Neural progenitor cell (in vitro differentiated cells): ENCODE results near the gene LHFPL2. TPM values are rescaled to one million over a fixed set of nuclear protein-coding genes. Genes with fewer than 3 reads are reported as not detected.
"Not testable (repeated sequence)": the region's sequence is repeated elsewhere in the genome, so short reads cannot be mapped to it uniquely, and the experiment has no call there.

ENCODE experiments used
- DNase-seq: peaks from one replicate; pipeline ENCODE4 v3.0.0-alpha.2; 2016; ENCODE audit warnings: low spot score
- H2AFZ ChIP-seq: fragments of 200-600 bp; sonication (generic); replicated peaks from 2 replicates; pipeline ENCODE4 v1.6.1; 2016; ENCODE audit warnings: antibody characterized with exemption
- H3F3A ChIP-seq: fragments of 200-600 bp; sonication (generic); 2 replicates; pipeline ENCODE4 v1.6.1; 2016; ENCODE audit warnings: antibody characterized with exemption, low read depth
- H3K27ac ChIP-seq: fragments of 200-600 bp; sonication (generic); 2 replicates; pipeline ENCODE4 v1.5.1; 2016; ENCODE audit warnings: mild to moderate bottlenecking
- H3K27me3 ChIP-seq: fragments of 200-600 bp; sonication (generic); 2 replicates; pipeline ENCODE4 v1.6.1; 2016; ENCODE audit warnings: mild to moderate bottlenecking, moderate library complexity
- H3K36me3 ChIP-seq: fragments of 200-600 bp; sonication (generic); 2 replicates; pipeline ENCODE4 v1.5.1; 2016
- H3K4me1 ChIP-seq: fragments of 200-600 bp; sonication (generic); 2 replicates; pipeline ENCODE4 v1.6.1; 2016; ENCODE audit warnings: mixed run types
- H3K4me2 ChIP-seq: fragments of 200-600 bp; sonication (generic); 2 replicates; pipeline ENCODE4 v1.6.1; 2016
- H3K4me3 ChIP-seq: fragments of 200-600 bp; sonication (generic); 2 replicates; pipeline ENCODE4 v1.5.1; 2016
- H3K79me2 ChIP-seq: fragments of 200-600 bp; sonication (generic); 2 replicates; pipeline ENCODE4 v1.6.1; 2016; ENCODE audit warnings: low read depth
- H3K9ac ChIP-seq: fragments of 200-600 bp; sonication (generic); 2 replicates; pipeline ENCODE4 v1.6.1; 2016
- H3K9me3 ChIP-seq: fragments of 200-600 bp; sonication (generic); 2 replicates; pipeline ENCODE4 v1.5.1; 2016; ENCODE audit warnings: low read depth
- H4K20me1 ChIP-seq: fragments of 200-600 bp; sonication (generic); 2 replicates; pipeline ENCODE4 v1.6.1; 2016; ENCODE audit warnings: low read depth
- H3K27ac Mint-ChIP-seq: 3 replicates; pipeline ENCODE4 v1.8.0; 2021; ENCODE audit warnings: mixed read lengths
- H3K27me3 Mint-ChIP-seq: 2 replicates; pipeline ENCODE4 v1.8.0; 2022; ENCODE audit warnings: low read depth, mild to moderate bottlenecking, inconsistent platforms, moderate library complexity, mixed read lengths; ENCODE audit not compliant: insufficient read depth
- H3K36me3 Mint-ChIP-seq: 3 replicates; pipeline ENCODE4 v1.8.0; 2021; ENCODE audit warnings: mixed read lengths
- H3K4me1 Mint-ChIP-seq: 3 replicates; pipeline ENCODE4 v1.8.0; 2021; ENCODE audit warnings: mixed read lengths
- H3K4me3 Mint-ChIP-seq: 3 replicates; pipeline ENCODE4 v1.8.0; 2021; ENCODE audit warnings: mild to moderate bottlenecking, moderate library complexity, mixed read lengths
- H3K9me3 Mint-ChIP-seq: 3 replicates; pipeline ENCODE4 v1.8.0; 2020; ENCODE audit warnings: mixed read lengths
- EZH2 ChIP-seq: fragments of 200-600 bp; sonication (generic); IDR thresholded peaks from 2 replicates; pipeline ENCODE4 v1.6.1; 2017; ENCODE audit warnings: antibody characterized with exemption, mild to moderate bottlenecking, moderate library complexity
- EZH2phosphoT487 ChIP-seq: fragments of 200-600 bp; sonication (generic); IDR thresholded peaks from 2 replicates; pipeline ENCODE4 v1.6.1; 2017; ENCODE audit warnings: antibody characterized with exemption
- total RNA-seq: library from RNA; depleted of rRNA; stranded (reverse); fragments of >200 nt; gene quantifications from 2 replicates; pipeline ENCODE4 v1.2.3, GENCODE V29; 2015; ENCODE audit warnings: low replicate concordance
- TF ChIP-seq, protein P1 (sequence below): fragments of 200-600 bp; sonication (generic); IDR thresholded peaks from 2 replicates; pipeline ENCODE4 v1.5.1; 2017; ENCODE audit warnings: antibody characterized with exemption, mild to moderate bottlenecking

LHFPL2 gene
- total RNA-seq, 1 donor from 2014 or later, result 21.1 TPM

DNA sequence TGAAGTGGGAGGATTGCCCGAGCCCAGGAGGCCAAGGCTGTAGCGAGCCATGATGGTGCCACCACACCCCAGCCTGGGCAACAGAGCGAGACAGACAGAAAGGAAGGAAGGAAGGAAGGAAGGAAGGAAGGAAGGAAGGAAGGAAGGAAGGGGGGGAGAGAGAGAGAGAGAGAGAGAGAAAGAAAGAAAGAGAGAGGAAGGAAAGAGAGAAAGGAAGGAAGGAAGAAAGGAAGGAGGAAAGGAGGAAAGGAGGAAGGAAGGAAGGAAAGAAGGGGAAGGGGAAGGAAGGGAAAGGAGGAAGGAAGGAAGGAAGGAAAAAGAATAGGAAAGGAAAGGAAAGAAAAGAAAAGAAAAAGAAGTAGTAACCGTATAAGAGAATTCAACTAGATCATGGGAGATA, 20.8 kb upstream of the LHFPL2 start:
- H2AFZ ChIP-seq, result no peak overlapping the region

DNA sequence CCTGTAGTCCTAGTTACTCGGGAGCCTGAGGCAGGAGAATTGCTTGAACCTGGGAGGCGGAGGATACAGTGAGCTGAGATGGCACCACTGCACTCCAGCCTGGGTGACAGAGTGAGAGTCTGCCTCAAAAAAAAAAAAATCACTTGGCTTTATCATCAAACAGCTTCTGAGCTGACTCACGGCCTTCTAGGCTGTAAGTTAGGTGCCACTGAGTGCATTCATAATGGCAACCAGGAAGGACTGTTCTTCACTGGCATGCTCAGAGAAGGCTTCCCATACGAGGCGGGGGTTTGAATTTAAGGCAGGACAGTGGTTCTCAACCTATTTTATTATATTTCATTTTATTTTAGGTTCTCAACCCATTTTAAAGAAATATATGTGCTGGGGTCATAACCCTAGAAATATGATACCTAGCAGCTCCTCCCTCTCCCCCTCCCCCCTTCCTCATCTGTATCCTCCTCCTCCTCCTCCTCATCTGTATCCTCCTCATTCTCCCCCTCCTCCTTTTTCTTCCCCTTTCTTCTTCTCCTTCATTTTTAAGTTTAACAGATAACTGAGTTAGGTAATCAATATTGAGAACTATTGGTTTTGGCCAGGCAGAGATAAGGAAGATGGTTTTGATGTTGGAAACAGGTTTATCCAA, 19.0 kb upstream of the LHFPL2 start:
- Mint-ChIP-seq H3K4me1 (peaks cover 3% of the 10 kb centered on the region), H3K27me3 (no peaks in the 10 kb centered on the region), H3K36me3 (no peaks in the 10 kb centered on the region), H3K27ac (no peak overlapping the region), H3K4me3 (no peak overlapping the region), H3K9me3 (no peaks in the 10 kb centered on the region)
- TF ChIP-seq EZH2phosphoT487, result no peak
- TF ChIP-seq, protein P1, sequence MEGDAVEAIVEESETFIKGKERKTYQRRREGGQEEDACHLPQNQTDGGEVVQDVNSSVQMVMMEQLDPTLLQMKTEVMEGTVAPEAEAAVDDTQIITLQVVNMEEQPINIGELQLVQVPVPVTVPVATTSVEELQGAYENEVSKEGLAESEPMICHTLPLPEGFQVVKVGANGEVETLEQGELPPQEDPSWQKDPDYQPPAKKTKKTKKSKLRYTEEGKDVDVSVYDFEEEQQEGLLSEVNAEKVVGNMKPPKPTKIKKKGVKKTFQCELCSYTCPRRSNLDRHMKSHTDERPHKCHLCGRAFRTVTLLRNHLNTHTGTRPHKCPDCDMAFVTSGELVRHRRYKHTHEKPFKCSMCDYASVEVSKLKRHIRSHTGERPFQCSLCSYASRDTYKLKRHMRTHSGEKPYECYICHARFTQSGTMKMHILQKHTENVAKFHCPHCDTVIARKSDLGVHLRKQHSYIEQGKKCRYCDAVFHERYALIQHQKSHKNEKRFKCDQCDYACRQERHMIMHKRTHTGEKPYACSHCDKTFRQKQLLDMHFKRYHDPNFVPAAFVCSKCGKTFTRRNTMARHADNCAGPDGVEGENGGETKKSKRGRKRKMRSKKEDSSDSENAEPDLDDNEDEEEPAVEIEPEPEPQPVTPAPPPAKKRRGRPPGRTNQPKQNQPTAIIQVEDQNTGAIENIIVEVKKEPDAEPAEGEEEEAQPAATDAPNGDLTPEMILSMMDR, result no peak
- no peak for TF ChIP-seq EZH2
- Histone ChIP-seq H4K20me1 (no peaks in the 10 kb centered on the region), H3K36me3 (no peaks in the 10 kb centered on the region), H3K79me2 (no peaks in the 10 kb centered on the region), H3K9ac (no peak overlapping the region), H2AFZ (no peak overlapping the region), H3K4me1 (no peaks in the 10 kb centered on the region), H3K27me3 (no peaks in the 10 kb centered on the region), H3K9me3 (no peaks in the 10 kb centered on the region), H3K4me2 (no peak overlapping the region), H3F3A (no peaks in the 10 kb centered on the region), H3K4me3 (no peak overlapping the region), H3K27ac (no peak overlapping the region)
- no peak for DNase-seq

More for the DNA sequence above, 20.8 kb upstream of the LHFPL2 start:
- Mint-ChIP-seq H3K36me3 (no peaks in the 10 kb centered on the region), H3K27ac (no peak overlapping the region), H3K4me3 (no peak overlapping the region), H3K27me3 (no peaks in the 10 kb centered on the region), H3K9me3 (no peaks in the 10 kb centered on the region), H3K4me1 (peaks cover 3% of the 10 kb centered on the region)
- Histone ChIP-seq H3K9ac (no peak overlapping the region), H3K36me3 (no peaks in the 10 kb centered on the region), H3K4me1 (no peaks in the 10 kb centered on the region), H3K9me3 (no peaks in the 10 kb centered on the region), H4K20me1 (no peaks in the 10 kb centered on the region), H3K4me3 (no peak overlapping the region), H3K27ac (no peak overlapping the region), H3K27me3 (no peaks in the 10 kb centered on the region), H3K79me2 (no peaks in the 10 kb centered on the region), H3K4me2 (no peak overlapping the region), H3F3A (no peaks in the 10 kb centered on the region)
- no peak for DNase-seq
- TF ChIP-seq EZH2phosphoT487 (no peak), EZH2 (no peak)
- TF ChIP-seq, protein P1, result no peak

DNA sequence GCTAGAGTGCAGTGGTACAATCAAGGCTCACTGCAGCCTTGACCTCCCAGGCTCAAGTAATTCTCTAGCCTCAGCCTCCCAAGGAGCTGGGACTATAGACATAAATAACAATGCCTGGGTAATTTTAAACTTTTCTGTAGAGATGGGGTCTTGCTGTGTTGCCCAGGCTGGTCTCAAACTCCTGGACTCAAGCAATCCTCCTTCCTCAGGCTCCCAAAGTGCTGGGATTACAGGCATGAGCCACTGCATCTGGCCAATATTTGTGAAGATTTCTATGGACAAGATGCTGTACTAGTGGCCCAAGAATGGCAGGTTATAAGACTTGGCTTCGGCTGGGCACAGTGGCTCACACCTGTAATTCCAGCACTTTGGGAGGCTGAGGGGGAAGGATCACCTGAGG, 18.4 kb upstream of the LHFPL2 start:
- not testable (repeated sequence) for H3K36me3 Mint-ChIP-seq, H3K27ac ChIP-seq, H3K4me3 ChIP-seq, DNase-seq, H3K27me3 ChIP-seq, H3K79me2 ChIP-seq, H3K9me3 ChIP-seq, H3K4me1 ChIP-seq, H3F3A ChIP-seq, H3K27me3 Mint-ChIP-seq, H3K4me2 ChIP-seq, H3K4me3 Mint-ChIP-seq, H4K20me1 ChIP-seq, H3K36me3 ChIP-seq, H3K27ac Mint-ChIP-seq, H3K4me1 Mint-ChIP-seq, H3K9me3 Mint-ChIP-seq, H3K9ac ChIP-seq, H2AFZ ChIP-seq

DNA sequence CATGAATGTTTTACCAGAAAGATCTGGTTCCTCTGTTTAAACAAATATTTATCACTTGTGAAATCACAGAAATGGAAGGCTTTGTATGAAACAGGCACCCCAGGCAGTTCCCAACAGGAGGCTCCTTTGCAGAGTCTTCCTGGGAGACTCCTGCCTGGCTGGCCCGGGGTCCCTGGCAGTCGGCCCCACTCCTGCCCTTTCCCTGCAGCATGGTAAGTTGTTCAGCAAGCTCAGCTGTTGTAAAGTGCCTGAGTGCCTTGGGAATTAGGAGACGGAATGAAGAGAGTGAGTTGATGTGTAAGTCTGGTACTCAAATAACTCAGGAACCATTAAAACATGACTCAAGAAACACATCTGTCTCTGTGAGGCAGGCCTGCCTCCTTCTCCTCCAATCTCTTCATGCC, 17.5 kb upstream of the LHFPL2 start:
- no peak overlapping the region for H3K4me3 ChIP-seq
- no peaks in the 10 kb centered on the region for H3K27me3 ChIP-seq
- H4K20me1 ChIP-seq, result no peaks in the 10 kb centered on the region
- H3K9me3 ChIP-seq, result no peaks in the 10 kb centered on the region
- H3F3A ChIP-seq, result no peaks in the 10 kb centered on the region
- no peak overlapping the region for H3K27ac ChIP-seq
- no peak overlapping the region for H3K9ac ChIP-seq
- no peaks in the 10 kb centered on the region for H3K79me2 ChIP-seq
- Mint-ChIP-seq H3K9me3 (no peaks in the 10 kb centered on the region), H3K27ac (peak overlapping the region; percentile 27), H3K4me1 (peaks cover 3% of the 10 kb centered on the region), H3K27me3 (no peaks in the 10 kb centered on the region), H3K4me3 (no peak overlapping the region), H3K36me3 (no peaks in the 10 kb centered on the region)
- no peak for DNase-seq
- TF ChIP-seq EZH2phosphoT487, result no peak
- no peak for TF ChIP-seq EZH2
- TF ChIP-seq, protein P1, result no peak
- H2AFZ ChIP-seq, result peak overlapping the region; percentile 89
- no peaks in the 10 kb centered on the region for H3K4me1 ChIP-seq
- no peak overlapping the region for H3K4me2 ChIP-seq
- no peaks in the 10 kb centered on the region for H3K36me3 ChIP-seq
